Measurements from ENCODE around the gene FBXO38.

- TF ChIP-seq EP300 (IDR thresholded peaks at IDR 0.05; ENCODE audit: borderline replicate concordance) (no peak), REST (IDR thresholded peaks at IDR 0.05; ENCODE audit: low read depth) (no peak), CREB1 (IDR thresholded peaks at IDR 0.05; ENCODE audit: low read depth) (no peak)
Observed at GRCh38 chr5:148443998-148444397, 60.2 kb downstream of the FBXO38 start.

Data from Ishikawa (cell line).